Left lung (tissue), 10 donors: Measurements from ENCODE around the gene AGTRAP. TPM values are rescaled to one million over a fixed set of nuclear protein-coding genes. Genes with fewer than 3 reads are reported as not detected.

Experiments used
- ATAC-seq: fragments of 200-7000 bp; cut with Tn5 transposase; one replicate; pipeline ENCODE4 v1.9.1; 2020; ENCODE audit warnings: moderate library complexity
- DNase-seq, 4 donors: peaks; one replicate each; pipeline ENCODE4 v3.0.0-alpha.2; 2013 to 2020
- H3K27ac ChIP-seq, 2 donors: fragments of 200-600 bp; sonication (generic) in 1 of 2; one replicate each; pipeline versions ENCODE4 v1.5.0 to v1.8.0; 2020 to 2021
- H3K27me3 ChIP-seq, 2 donors: fragments of 200-600 bp; sonication (generic) in 1 of 2; one replicate each; pipeline versions ENCODE4 v1.5.0 to v1.8.0; 2020 to 2021
- H3K36me3 ChIP-seq, 2 donors: fragments of 200-600 bp; sonication (generic) in 1 of 2; one replicate each; pipeline versions ENCODE4 v1.5.0 to v1.8.0; 2020 to 2021
- H3K4me1 ChIP-seq, 2 donors: fragments of 200-600 bp; one replicate each; pipeline ENCODE4 v1.8.0; 2021
- H3K4me3 ChIP-seq, 2 donors: fragments of 200-600 bp; sonication (generic) in 1 of 2; one replicate each; pipeline versions ENCODE4 v1.5.0 to v1.8.0; 2020 to 2021; ENCODE audit warnings: mild to moderate bottlenecking in 1 of 2
- H3K9me3 ChIP-seq, 2 donors: fragments of 200-600 bp; sonication (generic) in 1 of 2; one replicate each; pipeline versions ENCODE4 v1.5.0 to v1.8.0; 2020 to 2021
- intact Hi-C, 2 donors: fragments of 100-400 bp; cut with DNase I; formaldehyde crosslinking; loops; one replicate each; pipeline versions ENCODE4 v1.11.2 to v1.14.2; 2022
- polyA plus RNA-seq, 6 donors: library from polyadenylated mRNA; unstranded; fragments of 120-200 nt; gene quantifications; one replicate each; pipeline ENCODE4 v1.2.1, GENCODE V29; 2013; ENCODE audit not compliant: insufficient read length in 6 of 6
- total RNA-seq, 2 donors: library from RNA; stranded (reverse); fragmentation: NEBNext Ultra II Directional; extraction: Animal tissue kit (Norgen Biotek cat#: 25700); gene quantifications; one replicate each; pipeline ENCODE4 v1.2.1, GENCODE V29; 2021
- TF ChIP-seq, protein P1 (sequence below), 2 donors: fragments of 200-600 bp; sonication (generic) in 1 of 2; IDR thresholded peaks; one replicate each; pipeline versions ENCODE4 v1.5.0 to v1.8.0; 2021; ENCODE audit warnings: antibody characterized with exemption in 2 of 2
- donor health status: DM: no; HTN: yes; CAD: no.
- donor health status: DM: no; HTN: no; CAD: no.

AGTRAP gene
- total and polyA plus RNA-seq, 8 donors = 24.7 to 95.8 (median 28.3) TPM

DNA sequence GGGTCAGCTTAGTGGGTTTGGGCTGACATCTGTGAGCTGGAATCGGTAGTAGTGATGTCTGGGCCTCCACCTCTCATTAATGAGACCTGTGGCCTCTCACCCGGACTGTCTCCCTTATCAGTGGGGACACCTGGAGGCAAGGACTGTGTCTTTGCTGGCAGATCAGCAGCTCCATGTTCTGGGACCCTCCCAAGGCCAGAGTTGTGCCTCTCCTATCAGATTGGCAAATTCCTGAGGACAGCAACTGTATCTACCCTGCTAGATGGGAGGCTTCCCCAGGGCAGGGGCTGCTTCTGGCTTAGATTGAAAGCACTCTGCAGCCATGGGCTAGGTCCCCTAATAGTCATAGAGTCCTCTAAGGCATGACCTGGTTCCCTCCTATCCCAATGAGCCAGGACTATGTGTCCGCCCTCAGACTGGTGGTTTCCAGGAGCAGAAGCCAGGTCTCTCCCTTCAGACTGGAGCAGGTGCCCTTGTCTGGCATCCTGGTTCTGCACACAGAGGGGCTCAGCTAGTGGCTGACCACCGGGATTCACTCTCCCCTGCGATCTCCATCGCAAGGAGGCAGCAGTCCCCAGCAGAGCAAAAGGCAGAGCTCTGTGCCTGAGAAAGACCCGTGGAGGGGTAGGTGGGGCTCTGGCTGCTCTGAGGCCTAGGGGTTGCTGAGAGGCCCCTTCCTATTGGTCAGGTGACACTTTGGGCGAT lies 38.6 kb upstream of the AGTRAP start:
- Histone ChIP-seq H3K4me1 (peaks cover 0 to 8% of the 10 kb centered on the region in 2 donors), H3K4me3 (no peak overlapping the region), H3K27me3 (peaks cover 23 to 56% of the 10 kb centered on the region in 2 donors), H3K9me3 (no peaks in the 10 kb centered on the region), H3K27ac (no peak overlapping the region), H3K36me3 (no peaks in the 10 kb centered on the region)
- intact Hi-C loops = no loop called here
- ATAC-seq = no peak
- TF ChIP-seq, protein P1, sequence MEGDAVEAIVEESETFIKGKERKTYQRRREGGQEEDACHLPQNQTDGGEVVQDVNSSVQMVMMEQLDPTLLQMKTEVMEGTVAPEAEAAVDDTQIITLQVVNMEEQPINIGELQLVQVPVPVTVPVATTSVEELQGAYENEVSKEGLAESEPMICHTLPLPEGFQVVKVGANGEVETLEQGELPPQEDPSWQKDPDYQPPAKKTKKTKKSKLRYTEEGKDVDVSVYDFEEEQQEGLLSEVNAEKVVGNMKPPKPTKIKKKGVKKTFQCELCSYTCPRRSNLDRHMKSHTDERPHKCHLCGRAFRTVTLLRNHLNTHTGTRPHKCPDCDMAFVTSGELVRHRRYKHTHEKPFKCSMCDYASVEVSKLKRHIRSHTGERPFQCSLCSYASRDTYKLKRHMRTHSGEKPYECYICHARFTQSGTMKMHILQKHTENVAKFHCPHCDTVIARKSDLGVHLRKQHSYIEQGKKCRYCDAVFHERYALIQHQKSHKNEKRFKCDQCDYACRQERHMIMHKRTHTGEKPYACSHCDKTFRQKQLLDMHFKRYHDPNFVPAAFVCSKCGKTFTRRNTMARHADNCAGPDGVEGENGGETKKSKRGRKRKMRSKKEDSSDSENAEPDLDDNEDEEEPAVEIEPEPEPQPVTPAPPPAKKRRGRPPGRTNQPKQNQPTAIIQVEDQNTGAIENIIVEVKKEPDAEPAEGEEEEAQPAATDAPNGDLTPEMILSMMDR (IDR thresholded peaks at IDR 0.05) = no peak
- DNase-seq = no peak

DNA sequence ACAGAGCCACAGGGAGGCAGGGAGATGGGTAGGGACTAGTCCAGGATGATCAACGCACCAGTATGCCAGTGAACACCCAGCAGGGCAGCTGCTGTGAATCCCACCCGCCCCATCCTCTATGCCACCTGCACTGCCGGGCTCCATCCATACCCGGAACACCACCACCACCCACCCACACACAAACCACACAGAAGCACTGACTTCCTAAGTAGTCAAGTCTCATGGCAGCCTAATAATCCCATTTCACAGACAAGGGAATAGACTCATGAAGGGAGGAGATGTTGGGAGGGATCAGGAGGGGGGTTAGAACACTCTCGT lies 38.1 kb upstream of the AGTRAP start:
- DNase-seq (no peak), ATAC-seq (no peak)
- peaks cover 20 to 56% of the 10 kb centered on the region in 2 donors for H3K27me3 ChIP-seq
- H3K4me1 ChIP-seq = peaks cover 0 to 5% of the 10 kb centered on the region in 2 donors
- TF ChIP-seq, protein P1 (IDR thresholded peaks at IDR 0.05) = no peak
- no peak overlapping the region for H3K27ac ChIP-seq
- H3K36me3 ChIP-seq = no peaks in the 10 kb centered on the region
- H3K9me3 ChIP-seq = no peaks in the 10 kb centered on the region
- intact Hi-C loops = no loop called here
- H3K4me3 ChIP-seq = no peak overlapping the region

DNA sequence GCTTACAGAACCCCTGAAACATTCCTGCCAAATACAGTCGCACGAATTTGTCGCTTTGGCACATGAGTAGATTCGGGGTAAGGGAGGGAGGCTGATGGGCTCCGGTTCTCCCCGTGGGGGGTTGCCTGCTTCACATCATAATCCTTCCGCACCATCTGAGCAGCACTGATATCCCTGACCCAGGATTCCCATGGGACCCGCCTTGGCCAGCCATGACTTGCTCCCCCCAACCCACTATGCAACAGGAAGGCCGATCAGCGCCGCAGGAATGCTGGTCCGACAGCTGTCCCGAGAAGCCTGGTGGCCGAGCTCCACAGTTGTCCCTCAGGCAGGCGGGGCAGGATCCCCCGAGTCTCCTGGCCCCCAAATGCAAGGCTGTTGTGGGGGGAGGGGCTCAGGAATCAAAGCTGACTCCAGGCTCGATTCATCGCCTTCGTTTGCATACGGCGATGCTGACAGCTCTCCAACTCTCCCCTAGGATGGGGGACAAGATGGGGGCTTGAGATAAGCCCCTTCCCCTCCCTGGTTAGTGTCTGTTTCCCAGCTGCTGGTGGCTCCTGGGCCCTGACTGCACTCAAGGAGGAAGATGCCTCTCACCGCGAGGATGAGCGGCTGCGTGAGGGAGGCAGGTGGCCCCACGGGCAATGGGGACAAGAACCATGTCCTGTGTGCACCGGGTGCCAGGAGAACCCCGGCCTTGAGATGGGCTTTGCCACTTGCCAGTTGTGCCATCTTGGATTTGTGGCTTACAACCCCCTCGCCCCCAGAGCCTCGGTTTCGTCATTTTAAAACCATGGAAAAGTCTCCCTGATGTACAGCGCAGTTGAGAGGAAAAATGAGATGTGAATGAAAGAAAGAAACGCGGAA lies 35.1 kb upstream of the AGTRAP start:
- TF ChIP-seq, protein P1 (IDR thresholded peaks at IDR 0.05) = no peak
- H3K9me3 ChIP-seq = no peaks in the 10 kb centered on the region
- ATAC-seq = no peak
- peaks cover 11 to 62% of the 10 kb centered on the region in 2 donors for H3K27me3 ChIP-seq
- no peaks in the 10 kb centered on the region for H3K36me3 ChIP-seq
- H3K4me1 ChIP-seq = no peaks in the 10 kb centered on the region
- H3K4me3 ChIP-seq = no peak overlapping the region
- intact Hi-C loops = no loop called here
- DNase-seq = no peak
- H3K27ac ChIP-seq = no peak overlapping the region

DNA sequence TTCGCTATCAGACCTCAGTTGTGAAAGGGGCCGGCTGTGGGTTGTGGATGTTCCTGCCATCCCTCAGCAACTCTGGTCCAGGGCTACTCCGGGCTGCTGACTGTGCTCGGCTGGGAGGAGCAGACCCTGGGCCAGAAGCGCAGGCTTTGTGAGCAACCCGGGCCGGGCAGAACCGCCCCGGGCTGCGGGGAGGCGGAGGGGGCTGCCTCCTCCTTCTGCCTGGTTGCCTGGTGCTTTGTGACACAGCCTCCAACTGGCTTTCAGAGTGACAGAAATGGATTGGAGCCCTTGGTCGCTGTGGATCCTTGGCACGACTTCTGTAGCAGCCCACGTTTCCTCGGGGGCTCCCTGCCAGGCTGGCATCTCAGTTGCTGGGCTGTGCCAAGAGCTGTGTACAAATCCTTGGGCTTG lies 34.4 kb upstream of the AGTRAP start:
- intact Hi-C loops = no loop called here
- TF ChIP-seq, protein P1 (IDR thresholded peaks at IDR 0.05) = no peak
- H3K27me3 ChIP-seq = peaks cover 11 to 62% of the 10 kb centered on the region in 2 donors
- no peaks in the 10 kb centered on the region for H3K9me3 ChIP-seq
- no peaks in the 10 kb centered on the region for H3K36me3 ChIP-seq
- H3K4me1 ChIP-seq = no peaks in the 10 kb centered on the region
- H3K27ac ChIP-seq = no peak overlapping the region
- DNase-seq (no peak), ATAC-seq (peak; percentile 38)
- H3K4me3 ChIP-seq = no peak overlapping the region
